WTC11 (cell line): ENCODE results near the gene HEBP1.

Experiments
- ZBTB43 ChIP-seq: sonication (generic); formaldehyde crosslinking; IDR thresholded peaks from 2 replicates; pipeline ENCODE4 v1.8.1; 2023; ENCODE audit warnings: mild to moderate bottlenecking, missing genetic modification reagents
- ZNF121 ChIP-seq: sonication (generic); formaldehyde crosslinking; IDR thresholded peaks from 2 replicates; pipeline ENCODE4 v1.8.0; 2023; ENCODE audit warnings: missing genetic modification reagents

- TF ChIP-seq ZNF121 (no peak), ZBTB43 (CRISPR knock-in tag) (no peak)
Measured at GRCh38 chr12:12983420-12984035, 16.5 kb downstream of the HEBP1 start.
